ENCODE data around the gene SLC4A11. TPM values are rescaled to one million over a fixed set of nuclear protein-coding genes. Genes with fewer than 3 reads are reported as not detected.

The SLC4A11 gene
- total RNA-seq, 2 donors from 2014 or later = 0.14 to 1.1 TPM

- no peaks in the 10 kb centered on the region for H3K36me3 Mint-ChIP-seq
- H3K27ac Mint-ChIP-seq = no peak overlapping the region
- H3K9me3 Mint-ChIP-seq = no peaks in the 10 kb centered on the region
- DNase-seq (ENCODE audit: low spot score in 2 of 2) = no peak
- ATAC-seq = no peak
Measured at GRCh38 chr20:3250091-3250504, 11.1 kb upstream of the SLC4A11 start.

- no peaks in the 10 kb centered on the region for H3K36me3 Mint-ChIP-seq
- no peaks in the 10 kb centered on the region for H3K9me3 Mint-ChIP-seq
- no peak overlapping the region for H3K27ac Mint-ChIP-seq
- ATAC-seq (peak in 1 of 2 donors; percentile 25), DNase-seq (ENCODE audit: low spot score in 2 of 2) (no peak)
Measured at GRCh38 chr20:3248993-3249347, 10.0 kb upstream of the SLC4A11 start.

GRCh38 chr20:3248167-3248992 is 9.4 kb upstream of the SLC4A11 start:
- no peaks in the 10 kb centered on the region for H3K36me3 Mint-ChIP-seq
- ATAC-seq (peak; percentile 35 to 62), DNase-seq (ENCODE audit: low spot score in 2 of 2) (no peak)
- no peaks in the 10 kb centered on the region for H3K9me3 Mint-ChIP-seq
- no peak overlapping the region for H3K27ac Mint-ChIP-seq

GRCh38 chr20:3247638-3248037 is 8.6 kb upstream of the SLC4A11 start:
- Mint-ChIP-seq H3K9me3 (no peaks in the 10 kb centered on the region), H3K27ac (no peak overlapping the region), H3K36me3 (no peaks in the 10 kb centered on the region)
- DNase-seq (ENCODE audit: low spot score in 2 of 2) = no peak
- no peak for ATAC-seq

GRCh38 chr20:3246682-3247081 is 7.7 kb upstream of the SLC4A11 start:
- DNase-seq (ENCODE audit: low spot score in 2 of 2) (no peak), ATAC-seq (no peak)
- Mint-ChIP-seq H3K9me3 (no peaks in the 10 kb centered on the region), H3K27ac (no peak overlapping the region), H3K36me3 (no peaks in the 10 kb centered on the region)

GRCh38 chr20:3245711-3246110 is 6.7 kb upstream of the SLC4A11 start:
- H3K36me3 Mint-ChIP-seq = no peaks in the 10 kb centered on the region
- no peaks in the 10 kb centered on the region for H3K9me3 Mint-ChIP-seq
- ATAC-seq (peak in 1 of 2 donors; percentile 60), DNase-seq (ENCODE audit: low spot score in 2 of 2) (no peak)
- H3K27ac Mint-ChIP-seq = no peak overlapping the region

- no peaks in the 10 kb centered on the region for H3K36me3 Mint-ChIP-seq
- ATAC-seq (no peak), DNase-seq (ENCODE audit: low spot score in 2 of 2) (no peak)
Measured at GRCh38 chr20:3245156-3245555, 6.2 kb upstream of the SLC4A11 start.

GRCh38 chr20:3244613-3245012 is 5.6 kb upstream of the SLC4A11 start:
- H3K27ac Mint-ChIP-seq = no peak overlapping the region
- H3K36me3 Mint-ChIP-seq = peaks cover 0 to 5% of the 10 kb centered on the region in 2 donors
- no peak for ATAC-seq
- no peaks in the 10 kb centered on the region for H3K9me3 Mint-ChIP-seq
- no peak for DNase-seq (ENCODE audit: low spot score in 2 of 2)

More at GRCh38 chr20:3245156-3245555, 6.2 kb upstream of the SLC4A11 start:
- Mint-ChIP-seq H3K9me3 (no peaks in the 10 kb centered on the region), H3K27ac (no peak overlapping the region)

- no peaks in the 10 kb centered on the region for H3K9me3 Mint-ChIP-seq
- peak overlapping the region in 1 of 2 donors; percentile 91 for H3K27ac Mint-ChIP-seq
- ATAC-seq (no peak), DNase-seq (ENCODE audit: low spot score in 2 of 2) (no peak)
- peaks cover 0 to 7% of the 10 kb centered on the region in 2 donors for H3K36me3 Mint-ChIP-seq
Measured at GRCh38 chr20:3243718-3244358, 4.8 kb upstream of the SLC4A11 start.

- DNase-seq (ENCODE audit: low spot score in 2 of 2) = no peak
- Mint-ChIP-seq H3K9me3 (no peaks in the 10 kb centered on the region), H3K36me3 (peaks cover 0 to 7% of the 10 kb centered on the region in 2 donors), H3K27ac (no peak overlapping the region)
- ATAC-seq = no peak
Measured at GRCh38 chr20:3242172-3242692, 3.2 kb upstream of the SLC4A11 start.

GRCh38 chr20:3240776-3241363 is 1.9 kb upstream of the SLC4A11 start:
- DNase-seq (ENCODE audit: low spot score in 2 of 2) (no peak), ATAC-seq (no peak)
- no peaks in the 10 kb centered on the region for H3K9me3 Mint-ChIP-seq
- no peak overlapping the region for H3K27ac Mint-ChIP-seq
- H3K36me3 Mint-ChIP-seq = peaks cover 0 to 7% of the 10 kb centered on the region in 2 donors

GRCh38 chr20:3239867-3240775 is 1.1 kb upstream of the SLC4A11 start:
- Mint-ChIP-seq H3K9me3 (no peaks in the 10 kb centered on the region), H3K27ac (no peak overlapping the region), H3K36me3 (peaks cover 0 to 7% of the 10 kb centered on the region in 2 donors)
- ATAC-seq = peak; percentile 5 to 32
- DNase-seq (ENCODE audit: low spot score in 2 of 2) = no peak

- Mint-ChIP-seq H3K9me3 (no peaks in the 10 kb centered on the region), H3K27ac (no peak overlapping the region), H3K36me3 (peaks cover 0 to 7% of the 10 kb centered on the region in 2 donors)
- peak; percentile 40 to 69 for ATAC-seq
- peak in 1 of 2 donors; percentile 58 for DNase-seq (ENCODE audit: low spot score in 2 of 2)
Measured at GRCh38 chr20:3238616-3239025, 369 bp downstream of the SLC4A11 start.

- DNase-seq (ENCODE audit: low spot score in 2 of 2) = no peak
- peak; percentile 6 to 25 for ATAC-seq
- Mint-ChIP-seq H3K36me3 (peaks cover 0 to 7% of the 10 kb centered on the region in 2 donors), H3K9me3 (no peaks in the 10 kb centered on the region), H3K27ac (no peak overlapping the region)
Measured at GRCh38 chr20:3237958-3238615, 903 bp downstream of the SLC4A11 start.

- peaks cover 0 to 7% of the 10 kb centered on the region in 2 donors for H3K36me3 Mint-ChIP-seq
- no peaks in the 10 kb centered on the region for H3K9me3 Mint-ChIP-seq
- ATAC-seq (no peak), DNase-seq (ENCODE audit: low spot score in 2 of 2) (no peak)
- H3K27ac Mint-ChIP-seq = no peak overlapping the region
Measured at GRCh38 chr20:3237011-3237957, 1.7 kb downstream of the SLC4A11 start.
